Measurements from ENCODE around the gene AQP2.
"Not testable (repeated sequence)": the region's sequence is repeated elsewhere in the genome, so short reads cannot be mapped to it uniquely, and the experiment has no call there.

The AQP2 gene

DNA sequence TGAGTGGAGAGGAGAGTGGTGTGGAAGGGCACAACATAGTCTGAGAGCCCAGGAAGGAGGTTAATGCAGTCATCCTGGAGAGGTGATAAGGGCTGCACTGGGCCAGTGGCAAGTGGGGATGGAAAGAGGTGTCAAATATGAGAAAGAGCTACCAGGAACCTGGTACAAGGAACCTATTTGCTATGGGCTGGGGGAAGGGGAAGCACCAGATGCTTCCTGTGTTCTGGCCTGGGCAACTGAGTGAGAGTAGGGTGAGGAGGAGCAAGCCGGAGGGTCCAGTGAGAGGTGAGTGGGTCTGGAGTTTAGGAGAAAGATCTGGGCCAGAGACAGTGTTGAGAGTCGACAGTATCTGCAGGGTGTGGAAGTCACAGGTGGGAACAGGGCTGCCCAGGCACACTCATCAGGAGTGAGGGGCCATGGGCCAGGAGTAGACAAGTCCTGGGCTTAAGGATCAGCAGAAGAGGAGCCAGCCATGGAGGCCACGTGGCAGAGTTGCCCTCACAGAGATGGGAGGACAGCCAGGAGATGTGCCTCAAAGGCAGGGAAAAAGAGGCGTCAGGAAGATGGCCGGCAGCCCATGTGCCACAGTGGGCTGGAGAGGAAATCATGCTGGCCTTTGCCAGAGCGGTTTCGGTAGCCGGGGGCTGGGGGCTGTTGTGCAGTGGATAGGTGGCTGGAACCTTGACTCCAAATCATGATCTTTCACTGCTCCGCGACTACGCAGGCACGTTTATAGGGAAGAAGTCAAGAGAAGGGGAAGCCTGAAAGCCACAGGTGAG is 19.3 kb downstream of the AQP2 start:
- no peak for DNase-seq (ENCODE audit: low read depth)

DNA sequence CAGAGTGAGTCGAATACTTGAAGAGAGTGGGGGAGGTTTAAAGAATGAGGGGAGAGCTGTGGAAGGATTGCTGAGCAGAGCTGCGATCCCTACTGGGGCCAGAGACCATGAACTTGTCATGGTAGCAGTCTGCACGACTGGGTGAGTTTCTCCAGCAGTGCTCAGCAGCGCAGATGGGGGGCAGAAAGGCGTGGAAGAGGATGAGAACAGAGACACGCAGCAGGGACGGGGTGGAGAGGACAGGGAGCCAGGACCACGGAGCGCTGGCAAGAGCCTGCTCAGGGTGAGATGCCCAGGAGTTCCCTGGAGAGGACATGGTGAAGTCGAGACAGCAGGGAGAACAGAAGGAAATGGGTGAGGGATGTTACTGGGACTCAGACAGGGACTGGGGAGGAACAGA is 20.1 kb downstream of the AQP2 start:
- DNase-seq (ENCODE audit: low read depth), result no peak

DNA sequence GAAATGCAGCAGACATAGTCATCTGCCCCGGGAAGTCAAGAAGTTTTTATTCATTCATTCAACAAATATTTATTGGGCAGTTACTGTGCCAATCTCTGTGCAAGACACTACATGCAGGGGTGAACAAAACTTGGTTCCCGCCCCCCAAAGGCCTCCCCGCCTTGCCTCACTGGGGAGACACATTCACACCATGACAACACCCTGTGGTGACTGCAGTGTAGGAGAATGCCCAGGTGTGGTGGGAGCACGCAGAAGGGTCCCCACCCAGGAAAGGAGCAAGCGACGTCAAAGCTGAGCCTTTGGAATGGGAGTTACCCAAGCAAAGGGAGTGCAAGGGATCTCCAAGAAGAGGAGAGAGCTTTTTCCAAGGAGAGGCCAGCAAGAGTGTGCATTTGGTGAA is 20.6 kb downstream of the AQP2 start:
- DNase-seq (ENCODE audit: low read depth), result no peak

DNA sequence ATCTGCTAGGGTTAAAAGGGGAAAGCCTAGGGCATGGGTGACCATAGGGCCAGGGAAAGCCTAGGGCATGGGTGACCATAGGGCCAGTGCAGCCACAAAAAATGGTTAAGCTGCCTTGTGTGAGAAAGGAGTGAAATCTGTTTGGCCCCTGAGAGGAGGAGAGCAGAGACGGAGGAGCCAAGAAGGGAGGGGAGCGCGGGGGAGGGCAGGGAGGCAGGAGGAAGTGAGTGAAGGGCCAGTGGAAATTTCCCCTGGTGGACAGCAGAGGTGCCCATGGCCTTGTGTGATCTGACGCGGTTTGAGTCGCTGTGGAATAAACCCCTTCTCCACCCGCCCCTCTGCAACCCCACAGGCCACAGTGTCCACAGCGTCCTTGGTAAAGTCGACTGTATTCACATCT is 21.6 kb downstream of the AQP2 start:
- DNase-seq (ENCODE audit: low read depth), result no peak

DNA sequence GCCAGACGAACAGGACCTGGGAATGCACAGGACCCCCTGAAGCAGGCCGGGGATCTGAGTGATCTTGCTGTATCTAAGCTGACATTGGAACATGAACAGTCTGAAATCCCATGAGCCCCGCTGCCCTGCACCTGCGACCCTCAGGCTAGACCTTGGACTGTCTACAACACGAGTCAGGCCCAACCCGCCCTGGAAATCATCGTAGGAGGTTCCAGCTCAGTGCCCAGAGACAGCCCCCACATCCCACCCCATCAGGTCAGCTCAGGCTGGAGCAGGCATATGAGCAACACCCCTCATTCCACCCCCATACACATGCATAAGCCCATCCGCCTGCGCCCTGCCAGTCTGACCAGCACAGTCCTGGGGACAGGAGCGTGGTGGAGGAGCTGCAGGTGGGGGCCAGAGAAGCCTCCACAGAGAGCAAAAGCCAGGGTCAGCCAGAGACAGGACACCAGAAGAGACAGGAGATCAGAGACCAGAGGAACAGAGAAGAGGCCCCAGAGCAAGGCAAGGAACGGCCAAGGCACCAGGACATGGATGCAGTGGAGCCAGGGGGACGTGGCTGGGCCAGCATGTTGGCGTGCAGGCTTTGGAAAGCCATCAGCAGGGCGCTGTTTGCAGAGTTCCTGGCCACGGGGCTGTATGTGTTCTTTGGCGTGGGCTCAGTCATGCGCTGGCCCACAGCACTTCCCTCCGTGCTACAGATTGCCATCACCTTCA is 22.3 kb downstream of the AQP2 start, which contains the start of gene AQP6:
TSS of gene AQP6 (plus strand) at position 307 of the 720 bp plus-strand sequence. CDS start at position 534, 227 bp downstream.
- no peak for DNase-seq (ENCODE audit: low read depth)

DNA sequence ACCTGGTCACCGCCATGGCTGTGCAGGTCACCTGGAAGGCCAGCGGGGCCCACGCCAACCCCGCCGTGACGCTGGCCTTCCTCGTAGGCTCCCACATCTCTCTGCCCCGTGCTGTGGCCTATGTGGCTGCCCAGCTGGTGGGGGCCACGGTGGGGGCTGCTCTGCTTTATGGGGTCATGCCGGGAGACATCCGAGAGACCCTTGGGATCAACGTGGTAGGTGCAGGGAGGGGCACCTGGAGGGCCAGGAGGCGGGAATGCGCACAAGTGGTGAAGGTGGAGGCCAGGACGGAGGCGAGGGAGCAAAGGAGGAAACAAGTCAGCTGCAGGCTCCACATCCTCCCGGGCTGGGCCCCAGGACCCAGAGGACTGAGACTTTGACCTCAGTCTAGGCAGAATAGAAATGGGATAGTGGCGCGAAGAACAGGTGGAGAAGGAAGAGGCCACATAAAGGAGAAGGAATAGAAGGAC is 22.9 kb downstream of the AQP2 start:
- DNase-seq (ENCODE audit: low read depth), result no peak

DNA sequence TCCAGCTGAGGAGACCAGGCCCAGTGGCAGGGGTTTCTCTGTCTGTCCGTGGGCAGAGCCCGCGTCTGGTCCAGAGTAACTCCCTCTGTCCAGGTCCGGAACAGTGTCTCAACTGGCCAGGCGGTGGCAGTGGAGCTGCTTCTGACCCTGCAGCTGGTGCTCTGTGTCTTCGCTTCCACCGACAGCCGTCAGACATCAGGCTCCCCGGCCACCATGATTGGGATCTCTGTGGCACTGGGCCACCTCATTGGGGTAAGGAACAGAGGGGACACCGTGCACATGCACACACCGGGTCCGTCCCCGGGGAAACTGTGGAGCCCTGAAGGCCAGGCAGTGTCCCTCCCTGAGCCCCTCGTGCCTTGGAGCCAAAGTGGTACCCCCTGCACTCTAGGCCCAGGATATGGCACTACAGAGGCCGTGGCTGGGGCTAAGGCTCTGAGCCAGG is 23.7 kb downstream of the AQP2 start:
- peak; percentile 71 for DNase-seq (ENCODE audit: low read depth)

DNA sequence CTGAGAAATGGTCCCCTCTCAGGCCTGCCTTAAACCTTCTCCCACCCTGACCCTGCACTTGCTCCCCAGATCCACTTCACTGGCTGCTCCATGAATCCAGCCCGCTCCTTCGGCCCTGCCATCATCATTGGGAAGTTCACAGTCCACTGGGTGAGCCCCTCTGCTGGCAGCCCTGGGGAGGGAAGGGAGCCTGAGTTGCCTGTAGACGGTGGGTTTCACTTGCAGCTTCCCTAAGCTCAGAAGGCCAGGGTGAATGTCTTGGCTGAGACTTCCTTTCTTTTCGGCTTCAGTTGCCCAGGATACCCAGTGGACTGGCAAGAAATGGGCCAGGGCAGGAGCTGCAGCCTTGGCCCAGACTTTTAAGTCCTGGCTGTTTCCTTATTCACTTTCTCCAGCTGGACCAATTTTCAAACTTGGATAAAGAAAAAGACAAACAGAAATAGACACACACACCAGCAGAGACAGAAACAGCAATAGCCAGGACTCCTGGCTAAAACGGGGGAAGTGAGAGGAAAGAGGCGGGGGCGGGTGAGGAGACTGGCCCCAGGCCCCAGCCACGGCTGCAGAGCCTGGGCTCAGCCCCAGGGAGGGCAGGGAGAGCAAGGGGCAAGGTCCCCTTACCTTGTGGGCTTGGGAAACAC is 24.3 kb downstream of the AQP2 start:
- DNase-seq (ENCODE audit: low read depth), result no peak

DNA sequence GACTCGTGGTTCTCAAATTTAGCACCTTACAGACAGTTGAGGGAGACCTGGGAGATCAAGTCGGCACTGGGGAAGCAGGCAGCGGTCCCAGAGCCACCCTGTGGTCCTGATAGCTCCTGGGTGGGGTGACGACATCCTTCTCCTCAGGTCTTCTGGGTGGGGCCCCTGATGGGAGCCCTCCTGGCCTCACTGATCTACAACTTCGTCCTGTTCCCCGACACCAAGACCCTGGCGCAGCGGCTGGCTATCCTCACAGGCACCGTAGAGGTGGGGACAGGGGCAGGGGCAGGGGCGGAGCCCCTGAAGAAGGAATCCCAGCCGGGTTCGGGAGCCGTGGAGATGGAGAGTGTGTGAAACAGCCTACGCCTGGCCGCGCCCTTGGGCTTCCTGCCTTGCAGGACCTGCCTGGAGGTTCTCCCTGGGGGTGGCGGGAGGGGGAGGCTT is 24.8 kb downstream of the AQP2 start:
- DNase-seq (ENCODE audit: low read depth), result no peak

DNA sequence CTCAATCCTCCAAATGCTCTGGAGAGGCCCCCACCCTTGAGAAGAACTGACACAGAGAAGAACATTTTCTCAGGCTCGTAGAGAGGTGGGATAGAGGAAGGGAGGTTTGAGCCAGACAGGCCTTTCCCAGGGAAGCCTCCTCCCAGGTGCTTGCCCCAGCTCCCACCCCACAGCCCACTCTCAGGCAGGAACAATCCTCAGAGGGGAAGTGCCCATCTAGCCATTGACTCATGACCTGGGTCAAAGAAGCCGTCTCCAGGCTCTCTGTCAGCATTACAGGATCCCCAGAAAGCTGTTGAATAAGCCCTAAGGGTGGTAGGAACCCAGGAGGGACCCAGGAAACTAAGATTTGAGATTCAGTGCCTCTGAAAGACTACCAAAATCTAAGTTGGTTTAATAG is 26.0 kb downstream of the AQP2 start:
- no peak for DNase-seq (ENCODE audit: low read depth)

DNA sequence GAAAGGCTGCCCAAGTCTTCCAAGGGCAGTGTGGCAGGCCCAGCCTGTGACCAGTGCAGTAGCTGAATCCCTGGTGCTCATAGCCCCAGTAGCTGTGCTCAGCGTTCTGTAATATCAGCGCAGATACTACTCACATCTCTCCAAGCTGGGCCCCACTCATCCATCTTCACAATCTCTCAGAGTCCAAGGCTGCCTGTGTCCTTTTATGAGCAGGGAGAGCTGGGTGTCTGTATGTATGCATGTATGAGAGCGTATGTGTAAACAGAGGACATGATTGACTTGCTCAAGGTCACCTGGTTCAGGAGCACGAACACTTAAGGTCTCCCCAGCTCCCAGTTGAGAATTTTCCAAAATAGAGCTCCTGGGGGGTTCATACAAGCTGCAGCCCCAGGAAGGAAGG is 27.6 kb downstream of the AQP2 start:
- no peak for DNase-seq (ENCODE audit: low read depth)

DNA sequence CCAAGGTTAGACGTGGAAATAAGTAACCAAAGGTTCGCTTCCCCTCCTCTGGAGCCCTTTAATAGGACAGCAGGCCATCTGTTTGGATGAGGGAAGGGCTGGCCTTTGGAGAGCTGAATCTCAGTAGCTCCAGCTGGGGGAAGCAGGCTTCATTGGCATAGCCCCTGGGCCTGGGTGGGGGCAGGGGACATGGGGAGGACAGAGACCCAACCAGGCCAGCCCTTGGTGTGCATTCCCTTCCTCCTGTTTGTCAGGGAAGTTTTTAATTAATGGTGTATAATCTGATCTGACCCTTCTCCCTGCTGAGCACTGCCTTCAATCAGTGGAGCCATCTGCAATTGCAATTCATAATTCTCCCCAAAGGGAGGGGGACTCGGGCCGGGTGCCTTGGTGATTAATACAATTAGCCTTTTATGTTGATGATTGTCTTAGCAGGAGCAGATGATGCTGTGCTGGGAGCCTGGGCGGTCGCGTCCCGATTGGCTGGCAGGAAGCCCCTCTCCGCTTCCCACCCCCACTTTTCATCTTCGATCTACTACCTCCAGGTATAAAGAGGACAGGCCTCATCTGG is 28.6 kb downstream of the AQP2 start:
- DNase-seq (ENCODE audit: low read depth), result no peak

DNA sequence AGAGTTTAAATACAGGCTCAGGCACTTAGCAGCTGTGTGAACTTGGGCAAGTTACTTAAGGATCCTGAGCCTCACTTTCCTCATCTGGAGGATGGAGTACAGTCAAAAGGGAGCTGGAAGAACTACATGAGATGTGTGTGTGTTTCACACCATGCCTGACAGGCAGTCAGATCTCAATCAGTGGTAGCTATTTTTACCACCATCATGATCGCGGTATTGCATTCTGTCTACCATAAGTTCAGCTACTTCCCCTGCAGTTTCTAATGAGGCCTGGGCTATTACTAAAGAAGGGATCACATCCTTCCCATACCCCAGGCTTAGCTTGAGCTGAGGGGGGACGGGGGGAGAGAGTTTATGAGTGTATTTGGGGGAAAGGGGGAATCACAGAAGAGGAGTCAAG is 29.3 kb downstream of the AQP2 start:
- DNase-seq (ENCODE audit: low read depth), result no peak

DNA sequence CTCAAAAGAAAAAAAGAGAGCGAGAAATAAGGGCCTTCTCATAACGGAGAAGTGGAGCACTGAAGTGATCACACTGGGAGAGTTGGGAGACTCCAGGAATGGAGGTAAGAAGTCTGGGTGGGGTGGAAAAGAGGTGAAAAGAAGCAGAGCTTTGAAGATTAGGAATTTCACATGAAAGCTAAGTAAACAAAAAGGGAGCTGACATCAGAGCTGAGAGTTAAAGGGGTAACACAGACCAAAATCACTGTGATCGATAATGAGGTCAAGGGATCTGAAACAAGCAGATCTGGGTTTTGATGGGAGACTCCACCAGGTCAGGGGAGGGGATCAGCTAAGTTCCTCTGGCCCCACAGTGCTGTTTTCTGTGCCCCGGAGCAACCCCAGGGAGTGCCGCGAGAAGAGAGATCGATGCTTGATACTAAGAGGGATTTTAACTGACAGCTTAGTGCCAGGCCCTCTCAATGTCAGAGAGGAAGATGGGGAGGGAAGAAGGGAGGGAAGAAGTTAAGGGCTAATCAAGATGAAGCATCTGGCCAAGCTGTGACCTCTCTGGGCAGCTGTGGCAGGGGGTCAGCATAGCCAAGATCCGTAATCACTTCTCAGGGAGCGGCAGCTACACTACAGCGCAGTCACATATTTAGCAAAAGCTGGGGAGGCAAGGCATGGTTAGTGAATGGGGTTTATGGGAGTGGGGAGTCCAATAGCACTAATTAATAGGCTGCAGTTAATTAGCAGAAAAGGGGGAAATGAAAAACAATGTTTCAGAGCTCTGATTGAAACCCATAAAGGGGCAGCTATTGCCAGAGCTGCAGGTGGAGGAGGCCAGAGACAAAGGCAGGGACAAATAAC is 30.2 kb downstream of the AQP2 start:
- DNase-seq (ENCODE audit: low read depth), result no peak

DNA sequence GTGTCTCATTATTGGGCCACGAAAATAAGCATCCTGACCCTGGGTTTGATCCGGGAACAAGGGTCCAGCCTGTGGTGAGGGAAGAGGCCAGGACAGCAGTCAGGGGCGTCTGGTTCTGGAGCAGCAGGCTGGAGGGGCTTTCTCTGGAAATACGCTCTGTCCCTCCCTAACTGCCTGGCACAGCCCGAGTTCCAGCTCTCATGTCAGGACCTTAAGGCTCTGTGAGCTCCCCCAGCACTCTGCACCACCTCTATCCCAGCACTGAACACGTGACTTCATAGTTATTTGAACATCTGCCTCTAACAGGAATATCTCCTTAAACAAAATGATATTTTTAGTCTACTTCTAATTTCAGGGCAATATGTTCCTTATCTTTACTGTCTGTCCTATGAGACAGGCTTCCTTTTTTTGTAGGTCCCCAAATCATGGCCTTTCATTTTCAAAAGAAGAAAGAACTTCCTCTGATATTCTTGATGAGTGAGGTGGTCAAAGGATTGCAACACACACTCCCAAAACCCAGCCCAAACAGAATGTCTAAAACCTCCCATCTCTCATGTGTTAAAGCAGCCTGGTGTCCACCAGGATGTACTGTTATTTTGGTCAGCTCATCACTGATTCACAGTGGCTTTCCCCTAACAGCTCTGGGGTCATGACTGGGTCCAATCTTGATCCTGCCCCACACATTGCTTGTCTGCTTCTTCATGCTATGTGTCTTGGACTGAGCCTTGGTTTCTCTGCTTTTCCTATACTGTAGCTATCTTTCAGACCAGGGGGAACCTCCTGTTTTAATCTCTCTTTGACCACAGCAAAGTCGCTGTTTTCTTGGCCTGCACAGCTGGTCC is 31.9 kb downstream of the AQP2 start:
- DNase-seq (ENCODE audit: low read depth), result peak; percentile 41

DNA sequence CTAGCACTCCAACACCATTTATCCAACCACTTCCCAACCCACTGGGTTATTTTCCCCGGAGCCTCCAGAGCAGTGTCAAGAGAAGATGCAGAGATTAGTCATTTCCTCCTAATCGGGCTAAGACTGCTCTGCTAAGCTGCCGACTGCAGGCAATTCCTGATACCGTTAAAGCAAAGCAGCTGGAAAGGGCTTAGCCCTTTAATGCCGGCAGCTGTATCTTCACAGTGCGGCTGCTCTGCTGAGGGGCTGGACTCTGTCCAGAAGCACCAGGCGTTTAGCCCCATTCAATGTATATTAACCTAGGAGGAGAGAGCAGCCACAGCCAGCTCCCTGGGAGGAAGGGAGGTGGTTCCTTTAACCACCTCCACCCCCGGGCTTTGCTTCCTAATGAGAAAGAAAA is 33.4 kb downstream of the AQP2 start:
- DNase-seq (ENCODE audit: low read depth), result peak; percentile 89

DNA sequence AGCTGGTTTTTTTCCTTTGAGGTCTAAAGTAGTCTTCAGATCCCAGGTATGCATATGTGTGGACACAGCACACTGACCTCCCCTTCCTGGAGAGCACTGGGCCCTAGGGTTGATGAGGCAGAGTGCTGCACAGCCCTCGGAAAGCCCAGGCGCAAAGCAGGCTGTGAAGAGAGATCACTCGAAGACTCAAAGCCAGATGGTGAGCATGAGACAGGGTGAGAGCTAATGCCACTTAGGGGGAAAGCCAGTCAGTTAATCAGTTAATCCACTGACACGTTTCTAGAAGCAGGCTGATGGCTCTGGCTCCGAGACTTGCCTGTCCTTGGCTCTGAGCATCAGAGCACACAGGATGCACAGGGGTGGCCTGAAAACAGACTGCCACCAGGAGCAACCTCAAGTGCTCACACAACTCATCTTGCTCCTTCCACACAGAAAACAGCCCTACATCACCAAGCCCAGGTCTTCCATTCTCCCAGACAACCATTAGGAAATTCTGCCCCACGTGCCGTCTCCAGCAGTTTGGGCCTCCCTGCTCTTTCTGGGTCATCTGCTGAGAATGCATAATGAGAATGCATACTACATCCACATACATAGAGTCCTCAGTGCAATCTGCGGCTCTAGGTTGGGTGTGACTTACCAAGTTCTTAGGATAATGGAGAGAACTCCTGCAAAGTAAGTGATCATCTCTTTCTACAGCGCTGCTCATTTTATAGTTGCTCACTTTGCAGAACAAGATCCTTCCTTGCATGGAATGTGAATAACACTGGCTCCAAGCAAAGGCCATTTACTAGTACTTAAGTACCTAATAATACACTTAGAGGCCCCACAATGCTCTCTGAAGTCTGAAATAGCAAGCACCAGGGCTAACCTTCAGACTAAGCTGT is 34.2 kb downstream of the AQP2 start:
- DNase-seq (ENCODE audit: low read depth), result no peak

DNA sequence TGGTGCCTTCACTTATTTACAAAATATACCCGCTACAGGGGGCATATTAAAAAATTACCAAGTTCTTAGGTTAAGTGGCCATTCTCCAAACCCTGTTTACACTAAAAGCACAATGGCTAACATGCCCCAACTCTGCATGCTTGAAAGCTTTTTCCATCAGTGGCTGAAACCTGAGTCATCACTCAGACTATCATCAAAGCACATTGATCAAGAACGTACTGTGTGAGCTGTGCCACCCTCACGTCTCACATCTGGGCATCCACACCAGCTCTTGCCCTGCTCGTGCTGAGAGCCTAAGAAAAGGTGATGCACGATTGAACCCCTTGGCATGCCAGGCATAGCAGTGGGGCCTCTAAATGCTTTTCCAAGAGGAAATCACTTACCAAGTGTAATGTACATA is 35.4 kb downstream of the AQP2 start:
- peak; percentile 40 for DNase-seq (ENCODE audit: low read depth)

DNA sequence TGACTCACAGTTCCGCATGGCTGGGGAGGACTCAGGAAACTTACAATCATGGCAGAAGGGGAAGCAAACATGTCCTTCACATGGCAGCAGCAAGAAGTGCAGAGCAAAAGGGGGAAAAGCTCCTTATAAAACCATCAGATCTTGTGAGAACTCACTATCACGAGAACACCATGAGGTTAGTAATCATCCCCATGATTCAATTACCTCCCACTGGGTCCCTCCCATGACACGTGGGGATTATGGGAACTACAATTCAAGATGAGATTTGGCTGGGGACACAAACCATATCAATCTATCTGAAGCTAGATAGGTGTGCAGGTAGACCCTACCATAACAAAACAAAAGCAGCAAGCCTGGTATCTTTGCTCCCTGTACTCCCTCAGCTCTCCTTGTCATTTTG is 35.9 kb downstream of the AQP2 start:
- DNase-seq (ENCODE audit: low read depth), result not testable (repeated sequence)
